ENCODE data around the gene TTC13. TPM values are rescaled to one million over a fixed set of nuclear protein-coding genes. Genes with fewer than 3 reads are reported as not detected.

TTC13 gene
- total RNA-seq, 1 donor from 2014 or later = 19.5 TPM

DNA sequence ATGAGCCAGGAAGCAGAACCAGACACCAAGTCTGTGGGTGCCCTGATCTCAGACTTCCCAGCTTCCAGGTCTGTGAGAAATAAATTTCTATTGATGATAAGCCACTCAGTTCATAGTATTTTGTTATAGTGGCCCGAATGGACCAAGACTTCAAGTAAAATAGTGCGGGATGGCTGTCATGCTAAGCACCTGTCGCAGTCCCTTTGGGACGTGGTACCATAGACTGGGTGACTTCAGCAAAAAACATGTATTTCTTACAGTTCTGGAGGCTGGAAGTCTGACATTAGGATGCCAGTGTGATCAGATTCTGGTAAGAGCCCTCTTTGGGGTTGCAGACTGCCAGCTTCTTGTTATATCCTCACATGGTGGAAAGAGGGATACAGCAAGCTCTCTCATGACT lies 107.7 kb downstream of the TTC13 start:
- DNase-seq (ENCODE audit: extremely low spot score, unreplicated experiment) = no peak
- Mint-ChIP-seq H3K36me3 (ENCODE audit: unreplicated experiment) (peaks cover 7% of the 10 kb centered on the region), H3K4me3 (ENCODE audit: unreplicated experiment) (no peak overlapping the region), H3K27ac (ENCODE audit: unreplicated experiment) (peak overlapping the region; percentile 94), H3K9me3 (ENCODE audit: unreplicated experiment) (no peaks in the 10 kb centered on the region), H3K27me3 (ENCODE audit: unreplicated experiment) (no peaks in the 10 kb centered on the region), H3K4me1 (ENCODE audit: unreplicated experiment) (peaks cover 38% of the 10 kb centered on the region)
- TF ChIP-seq, protein P1, sequence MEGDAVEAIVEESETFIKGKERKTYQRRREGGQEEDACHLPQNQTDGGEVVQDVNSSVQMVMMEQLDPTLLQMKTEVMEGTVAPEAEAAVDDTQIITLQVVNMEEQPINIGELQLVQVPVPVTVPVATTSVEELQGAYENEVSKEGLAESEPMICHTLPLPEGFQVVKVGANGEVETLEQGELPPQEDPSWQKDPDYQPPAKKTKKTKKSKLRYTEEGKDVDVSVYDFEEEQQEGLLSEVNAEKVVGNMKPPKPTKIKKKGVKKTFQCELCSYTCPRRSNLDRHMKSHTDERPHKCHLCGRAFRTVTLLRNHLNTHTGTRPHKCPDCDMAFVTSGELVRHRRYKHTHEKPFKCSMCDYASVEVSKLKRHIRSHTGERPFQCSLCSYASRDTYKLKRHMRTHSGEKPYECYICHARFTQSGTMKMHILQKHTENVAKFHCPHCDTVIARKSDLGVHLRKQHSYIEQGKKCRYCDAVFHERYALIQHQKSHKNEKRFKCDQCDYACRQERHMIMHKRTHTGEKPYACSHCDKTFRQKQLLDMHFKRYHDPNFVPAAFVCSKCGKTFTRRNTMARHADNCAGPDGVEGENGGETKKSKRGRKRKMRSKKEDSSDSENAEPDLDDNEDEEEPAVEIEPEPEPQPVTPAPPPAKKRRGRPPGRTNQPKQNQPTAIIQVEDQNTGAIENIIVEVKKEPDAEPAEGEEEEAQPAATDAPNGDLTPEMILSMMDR (IDR thresholded peaks at IDR 0.05) = no peak

- TF ChIP-seq, protein P1 (IDR thresholded peaks at IDR 0.05) = no peak
- Mint-ChIP-seq H3K9me3 (ENCODE audit: unreplicated experiment) (no peaks in the 10 kb centered on the region), H3K27ac (ENCODE audit: unreplicated experiment) (peak overlapping the region; percentile 94), H3K36me3 (ENCODE audit: unreplicated experiment) (peaks cover 17% of the 10 kb centered on the region), H3K4me1 (ENCODE audit: unreplicated experiment) (peaks cover 47% of the 10 kb centered on the region), H3K4me3 (ENCODE audit: unreplicated experiment) (peak overlapping the region; percentile 79), H3K27me3 (ENCODE audit: unreplicated experiment) (no peaks in the 10 kb centered on the region)
- DNase-seq (ENCODE audit: extremely low spot score, unreplicated experiment) = no peak
These were observed 109.2 kb downstream of the TTC13 start for GRCh38 chr1:230869500-230869899.

DNA sequence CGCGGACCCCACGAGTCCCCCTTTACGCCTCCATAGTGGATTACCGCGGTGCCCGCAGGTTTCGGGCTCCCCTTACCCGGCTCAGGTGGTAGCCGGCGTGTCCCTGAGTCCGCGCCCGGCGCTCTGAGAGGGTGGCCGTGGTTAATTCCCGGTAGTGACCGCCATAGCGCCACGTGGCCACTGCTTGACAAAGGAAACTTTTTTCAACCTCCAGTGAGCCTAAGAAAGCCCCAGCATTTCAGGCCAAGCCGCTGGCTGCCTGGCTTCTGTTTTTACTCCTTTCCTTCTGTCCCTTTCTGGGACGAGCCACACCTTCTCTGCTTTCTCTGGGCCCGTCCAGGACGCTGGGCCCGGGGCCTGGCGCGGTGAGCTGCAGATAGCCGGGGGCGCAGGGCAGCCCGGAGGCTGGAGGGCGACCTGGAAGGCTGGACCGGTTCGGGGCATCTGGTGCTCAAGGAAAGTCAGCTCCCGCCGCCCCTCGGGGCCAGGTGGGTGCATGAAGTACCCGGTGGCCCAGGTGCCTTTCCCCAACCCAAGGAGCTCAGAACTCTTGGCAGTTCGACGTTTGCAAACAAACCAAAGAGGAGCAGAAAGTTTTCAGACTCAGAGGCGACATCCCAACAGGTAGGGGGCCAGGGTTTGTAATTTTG lies 109.8 kb downstream of the TTC13 start:
- peak; percentile 88 for DNase-seq (ENCODE audit: extremely low spot score, unreplicated experiment)
- H3K4me3 Mint-ChIP-seq (ENCODE audit: unreplicated experiment) = peak overlapping the region; percentile 79
- peaks cover 23% of the 10 kb centered on the region for H3K36me3 Mint-ChIP-seq (ENCODE audit: unreplicated experiment)
- peaks cover 53% of the 10 kb centered on the region for H3K4me1 Mint-ChIP-seq (ENCODE audit: unreplicated experiment)
- TF ChIP-seq, protein P1 (IDR thresholded peaks at IDR 0.05) = no peak
- H3K27me3 Mint-ChIP-seq (ENCODE audit: unreplicated experiment) = no peaks in the 10 kb centered on the region
- H3K9me3 Mint-ChIP-seq (ENCODE audit: unreplicated experiment) = no peaks in the 10 kb centered on the region
- peak overlapping the region; percentile 94 for H3K27ac Mint-ChIP-seq (ENCODE audit: unreplicated experiment)

GRCh38 chr1:230867903-230868735 lies 110.5 kb downstream of the TTC13 start, which contains the start of gene C1orf198:
TSS of gene C1orf198 (minus strand) at chr1:230868521. CDS start at chr1:230868512, 9 bp downstream.
- DNase-seq (ENCODE audit: extremely low spot score, unreplicated experiment) = peak; percentile 94
- Mint-ChIP-seq H3K36me3 (ENCODE audit: unreplicated experiment) (peaks cover 23% of the 10 kb centered on the region), H3K27ac (ENCODE audit: unreplicated experiment) (peak within 1 kb of the TSS; percentile 94), H3K9me3 (ENCODE audit: unreplicated experiment) (no peaks in the 10 kb centered on the region), H3K4me1 (ENCODE audit: unreplicated experiment) (peaks cover 59% of the 10 kb centered on the region), H3K4me3 (ENCODE audit: unreplicated experiment) (peak within 1 kb of the TSS; percentile 85), H3K27me3 (ENCODE audit: unreplicated experiment) (no peaks in the 10 kb centered on the region)
- TF ChIP-seq, protein P1 (IDR thresholded peaks at IDR 0.05) = no peak

All from osteocyte (in vitro differentiated cells).